SU-DHL-6 (cell line): ENCODE results near the gene RAD51AP2.

Source experiments
- H2AFZ ChIP-seq: fragments of 200-600 bp; sonication (generic); 2 replicates; pipeline ENCODE4 v1.6.1; 2014; ENCODE audit warnings: low read depth, mild to moderate bottlenecking, moderate library complexity, mixed read lengths, antibody characterized with exemption, low read length; ENCODE audit not compliant: severe bottlenecking
- H3F3A ChIP-seq: fragments of 200-600 bp; shearing (Covaris generic); 2 replicates; pipeline ENCODE4 v1.6.0; 2016; ENCODE audit warnings: antibody characterized with exemption, mild to moderate bottlenecking; ENCODE audit not compliant: insufficient read depth
- H3K27ac ChIP-seq: fragments of 200-600 bp; sonication (generic); 2 replicates; pipeline ENCODE4 v1.5.1; 2016; ENCODE audit warnings: low read depth, mild to moderate bottlenecking, low read length, moderate library complexity, mixed read lengths
- H3K27me3 ChIP-seq: fragments of 200-600 bp; sonication (generic), shearing (Covaris generic); 2 replicates; pipeline ENCODE4 v1.6.0; 2014; ENCODE audit warnings: mild to moderate bottlenecking, low read length
- H3K36me3 ChIP-seq: fragments of 200-600 bp; sonication (generic); 2 replicates; pipeline ENCODE4 v1.6.1; 2014; ENCODE audit warnings: mild to moderate bottlenecking, low read length, mixed read lengths
- H3K4me2 ChIP-seq: fragments of 300-600, 200-600 bp; shearing (Covaris generic), sonication (generic); 2 replicates; pipeline ENCODE4 v1.6.0; 2014; ENCODE audit warnings: low read length, low read depth, mild to moderate bottlenecking; ENCODE audit not compliant: poor library complexity, severe bottlenecking
- H3K4me3 ChIP-seq: fragments of 200-600 bp; sonication (generic); 2 replicates; pipeline ENCODE4 v1.5.1; 2014; ENCODE audit warnings: antibody characterized with exemption, low read length, mild to moderate bottlenecking, mixed read lengths; ENCODE audit not compliant: insufficient read depth, poor library complexity, severe bottlenecking
- H3K79me2 ChIP-seq: fragments of 200-600 bp; sonication (generic); 2 replicates; pipeline ENCODE4 v1.6.1; 2014; ENCODE audit warnings: mild to moderate bottlenecking, low read length, moderate library complexity; ENCODE audit not compliant: insufficient read depth
- H3K9ac ChIP-seq: fragments of 200-600 bp; sonication (generic); 2 replicates; pipeline ENCODE4 v1.7.0; 2014; ENCODE audit warnings: mild to moderate bottlenecking, low read length
- H3K9me2 ChIP-seq: fragments of 200-600 bp; sonication (generic); replicated peaks from 2 replicates; pipeline ENCODE4 v1.6.1; 2014; ENCODE audit warnings: low read length; ENCODE audit not compliant: insufficient read depth
- H3K9me3 ChIP-seq: fragments of 200-600 bp; sonication (generic); 2 replicates; pipeline ENCODE4 v1.6.1; 2014; ENCODE audit warnings: low read length, mixed read lengths; ENCODE audit not compliant: insufficient read depth
- H4K20me1 ChIP-seq: fragments of 200-600 bp; sonication (generic); 2 replicates; pipeline ENCODE4 v1.6.1; 2014; ENCODE audit warnings: low read depth, mild to moderate bottlenecking, antibody characterized with exemption, low read length, moderate library complexity, mixed read lengths
- EZH2phosphoT487 ChIP-seq: fragments of 200-600 bp; sonication (generic), shearing (Covaris generic); conservative IDR thresholded peaks from 2 replicates; pipeline ENCODE4 v1.6.1; 2018; ENCODE audit warnings: mild to moderate bottlenecking, antibody characterized with exemption, low read length, moderate library complexity, mixed read lengths
- TF ChIP-seq, protein P1 (sequence below): fragments of 200-600 bp; sonication (generic); IDR thresholded peaks from one replicate; pipeline ENCODE4 v1.5.1; 2017; ENCODE audit warnings: antibody characterized with exemption, mild to moderate bottlenecking, low read length, moderate library complexity; ENCODE audit not compliant: insufficient read depth, poor library complexity, severe bottlenecking

The RAD51AP2 gene

DNA sequence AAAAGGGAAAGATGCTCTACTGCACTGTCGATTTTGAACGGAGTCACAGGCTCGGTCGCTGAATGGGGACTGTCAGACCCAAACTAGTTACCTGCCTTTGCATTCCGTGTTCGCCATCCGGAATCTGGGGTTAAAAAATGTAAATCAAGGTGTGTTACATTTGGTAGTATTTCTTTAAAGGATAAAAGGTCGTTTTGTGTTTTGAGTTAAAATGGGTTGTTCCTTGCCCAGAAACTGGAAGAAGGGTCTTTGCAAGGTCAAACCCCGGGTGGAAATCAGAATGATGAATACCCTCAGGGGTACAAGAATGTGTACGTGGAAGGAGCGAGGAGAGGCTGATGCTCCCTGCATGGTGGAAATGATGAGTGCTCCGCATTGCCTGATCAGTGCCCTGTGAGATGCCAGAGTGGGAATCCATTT is 23.3 kb upstream of the RAD51AP2 start:
- no peak for TF ChIP-seq EZH2phosphoT487
- TF ChIP-seq, protein P1, sequence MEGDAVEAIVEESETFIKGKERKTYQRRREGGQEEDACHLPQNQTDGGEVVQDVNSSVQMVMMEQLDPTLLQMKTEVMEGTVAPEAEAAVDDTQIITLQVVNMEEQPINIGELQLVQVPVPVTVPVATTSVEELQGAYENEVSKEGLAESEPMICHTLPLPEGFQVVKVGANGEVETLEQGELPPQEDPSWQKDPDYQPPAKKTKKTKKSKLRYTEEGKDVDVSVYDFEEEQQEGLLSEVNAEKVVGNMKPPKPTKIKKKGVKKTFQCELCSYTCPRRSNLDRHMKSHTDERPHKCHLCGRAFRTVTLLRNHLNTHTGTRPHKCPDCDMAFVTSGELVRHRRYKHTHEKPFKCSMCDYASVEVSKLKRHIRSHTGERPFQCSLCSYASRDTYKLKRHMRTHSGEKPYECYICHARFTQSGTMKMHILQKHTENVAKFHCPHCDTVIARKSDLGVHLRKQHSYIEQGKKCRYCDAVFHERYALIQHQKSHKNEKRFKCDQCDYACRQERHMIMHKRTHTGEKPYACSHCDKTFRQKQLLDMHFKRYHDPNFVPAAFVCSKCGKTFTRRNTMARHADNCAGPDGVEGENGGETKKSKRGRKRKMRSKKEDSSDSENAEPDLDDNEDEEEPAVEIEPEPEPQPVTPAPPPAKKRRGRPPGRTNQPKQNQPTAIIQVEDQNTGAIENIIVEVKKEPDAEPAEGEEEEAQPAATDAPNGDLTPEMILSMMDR, result no peak
- Histone ChIP-seq H3K4me3 (no peak overlapping the region), H3K36me3 (no peaks in the 10 kb centered on the region), H4K20me1 (no peaks in the 10 kb centered on the region), H3K9ac (no peak overlapping the region), H3K79me2 (no peaks in the 10 kb centered on the region), H3K4me2 (no peak overlapping the region), H2AFZ (no peak overlapping the region), H3F3A (no peaks in the 10 kb centered on the region), H3K9me2 (no peaks in the 10 kb centered on the region), H3K27me3 (no peaks in the 10 kb centered on the region), H3K27ac (no peak overlapping the region), H3K9me3 (no peaks in the 10 kb centered on the region)

DNA sequence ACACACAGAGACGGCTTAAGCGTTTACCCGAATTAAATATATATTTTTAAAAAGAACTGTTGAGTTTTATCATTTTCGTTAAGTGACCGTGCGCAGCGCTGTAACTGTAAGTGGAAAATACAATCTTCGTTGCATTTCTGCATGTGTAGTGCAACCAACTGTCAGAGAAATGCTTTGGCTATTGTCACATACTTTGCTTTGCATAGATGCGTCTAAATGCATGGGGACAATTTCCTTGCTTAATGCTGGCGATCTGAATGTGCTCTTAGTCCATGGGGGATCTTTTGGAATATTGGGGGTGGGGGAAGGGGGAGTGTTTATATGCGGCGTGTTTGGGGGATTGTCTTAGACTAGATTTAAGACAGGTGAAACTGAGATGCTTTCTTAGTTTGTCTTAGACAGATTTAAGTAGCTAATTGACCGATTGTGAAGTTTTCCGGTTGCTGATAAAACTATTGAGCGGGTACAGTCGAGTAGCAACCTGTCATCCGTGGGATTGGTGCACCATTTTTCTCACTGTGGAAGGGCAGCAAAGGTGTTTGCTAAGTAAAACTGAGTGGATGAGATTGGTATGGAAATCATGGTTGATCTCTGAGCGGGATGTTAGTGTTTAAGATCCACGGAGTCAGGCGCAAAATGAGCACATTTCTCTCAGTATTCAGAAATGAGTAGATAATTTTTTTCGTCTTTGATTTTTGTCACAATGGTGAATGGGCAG is 22.7 kb upstream of the RAD51AP2 start:
- no peaks in the 10 kb centered on the region for H3K9me3 ChIP-seq
- H4K20me1 ChIP-seq, result no peaks in the 10 kb centered on the region
- TF ChIP-seq, protein P1, result no peak
- TF ChIP-seq EZH2phosphoT487, result no peak
- no peaks in the 10 kb centered on the region for H3K79me2 ChIP-seq
- peak overlapping the region; percentile 41 for H3K4me2 ChIP-seq
- no peak overlapping the region for H3K4me3 ChIP-seq
- no peaks in the 10 kb centered on the region for H3F3A ChIP-seq
- no peaks in the 10 kb centered on the region for H3K36me3 ChIP-seq
- H3K9me2 ChIP-seq, result no peaks in the 10 kb centered on the region
- no peak overlapping the region for H3K27ac ChIP-seq
- no peak overlapping the region for H3K9ac ChIP-seq
- no peaks in the 10 kb centered on the region for H3K27me3 ChIP-seq
- no peak overlapping the region for H2AFZ ChIP-seq

GRCh38 chr2:17540093-17540812 is 22.0 kb upstream of the RAD51AP2 start, which contains the start of gene VSNL1:
VSNL1 (plus strand) TSS chr2:17540696; CDS start chr2:17592075, 51,379 bp downstream.
- Histone ChIP-seq H3K27me3 (no peaks in the 10 kb centered on the region), H3K79me2 (no peaks in the 10 kb centered on the region), H3K4me3 (no peak within 1 kb of the TSS), H3K4me2 (peak within 1 kb of the TSS; percentile 41), H3F3A (no peaks in the 10 kb centered on the region), H2AFZ (no peak within 1 kb of the TSS), H3K27ac (no peak within 1 kb of the TSS), H3K9ac (no peak within 1 kb of the TSS), H3K9me3 (no peaks in the 10 kb centered on the region), H4K20me1 (no peaks in the 10 kb centered on the region), H3K9me2 (no peaks in the 10 kb centered on the region), H3K36me3 (no peaks in the 10 kb centered on the region)
- TF ChIP-seq EZH2phosphoT487, result no peak
- TF ChIP-seq, protein P1, result no peak
